Measurements from ENCODE around the gene ANKRD11. TPM values are rescaled to one million over a fixed set of nuclear protein-coding genes. Genes with fewer than 3 reads are reported as not detected.

Gene ANKRD11
- polyA plus RNA-seq, 4 donors: 82.9 to 111 (median 91.2) TPM

- DNase-seq (ENCODE audit: low read depth in 4 of 4, low spot score in 3 of 4): no peak
Measured at GRCh38 chr16:89507214-89507833, 17.0 kb upstream of the ANKRD11 start.

DNA sequence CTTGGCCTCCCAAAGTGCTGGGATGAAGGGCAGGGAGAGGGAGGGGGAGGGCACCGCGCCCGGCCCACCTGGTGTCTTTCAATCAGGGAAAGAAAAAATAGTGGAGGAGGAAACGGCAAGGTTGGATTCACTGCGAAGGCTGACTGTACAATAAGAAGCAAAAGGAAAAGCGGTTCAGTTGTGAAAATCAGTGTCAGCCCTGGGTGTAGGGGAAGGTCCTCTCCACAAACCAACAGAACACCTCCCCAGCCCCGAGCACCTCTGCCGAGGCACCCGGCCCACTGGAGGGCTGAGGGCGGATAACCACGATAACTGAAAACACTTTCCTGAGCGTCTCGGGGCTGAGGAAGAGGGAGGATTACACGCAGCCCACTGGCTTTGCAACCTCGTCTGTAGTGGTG is 16.4 kb upstream of the ANKRD11 start:
- DNase-seq (ENCODE audit: low read depth in 4 of 4, low spot score in 3 of 4): no peak

- DNase-seq (ENCODE audit: low read depth in 4 of 4, low spot score in 3 of 4): no peak
Measured at GRCh38 chr16:89506113-89506504, 15.7 kb upstream of the ANKRD11 start.

- peak in 2 of 4 donors; percentile 76 to 82 for DNase-seq (ENCODE audit: low read depth in 4 of 4, low spot score in 3 of 4)
Measured at GRCh38 chr16:89505204-89506112, 15.1 kb upstream of the ANKRD11 start.

DNA sequence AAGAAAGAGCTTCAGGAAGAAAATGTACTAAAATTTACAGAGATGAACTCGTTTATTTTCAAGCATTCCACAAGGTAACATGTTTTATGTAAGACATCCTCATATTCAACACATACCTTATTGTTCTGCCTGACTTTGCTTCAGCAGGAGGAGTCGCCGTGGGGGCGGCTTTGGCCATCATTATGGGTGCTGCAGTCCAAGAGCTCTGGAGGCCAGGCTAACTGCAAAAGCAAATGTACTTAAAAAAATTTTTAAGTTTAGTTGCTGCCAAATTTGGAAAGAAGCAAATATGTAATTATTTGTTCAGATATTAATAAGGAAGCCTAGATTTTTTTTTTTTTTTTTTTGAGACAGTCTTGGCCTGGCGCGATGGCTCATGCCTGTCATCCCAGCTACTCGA is 13.7 kb upstream of the ANKRD11 start:
- no peak for DNase-seq (ENCODE audit: low read depth in 4 of 4, low spot score in 3 of 4)

DNA sequence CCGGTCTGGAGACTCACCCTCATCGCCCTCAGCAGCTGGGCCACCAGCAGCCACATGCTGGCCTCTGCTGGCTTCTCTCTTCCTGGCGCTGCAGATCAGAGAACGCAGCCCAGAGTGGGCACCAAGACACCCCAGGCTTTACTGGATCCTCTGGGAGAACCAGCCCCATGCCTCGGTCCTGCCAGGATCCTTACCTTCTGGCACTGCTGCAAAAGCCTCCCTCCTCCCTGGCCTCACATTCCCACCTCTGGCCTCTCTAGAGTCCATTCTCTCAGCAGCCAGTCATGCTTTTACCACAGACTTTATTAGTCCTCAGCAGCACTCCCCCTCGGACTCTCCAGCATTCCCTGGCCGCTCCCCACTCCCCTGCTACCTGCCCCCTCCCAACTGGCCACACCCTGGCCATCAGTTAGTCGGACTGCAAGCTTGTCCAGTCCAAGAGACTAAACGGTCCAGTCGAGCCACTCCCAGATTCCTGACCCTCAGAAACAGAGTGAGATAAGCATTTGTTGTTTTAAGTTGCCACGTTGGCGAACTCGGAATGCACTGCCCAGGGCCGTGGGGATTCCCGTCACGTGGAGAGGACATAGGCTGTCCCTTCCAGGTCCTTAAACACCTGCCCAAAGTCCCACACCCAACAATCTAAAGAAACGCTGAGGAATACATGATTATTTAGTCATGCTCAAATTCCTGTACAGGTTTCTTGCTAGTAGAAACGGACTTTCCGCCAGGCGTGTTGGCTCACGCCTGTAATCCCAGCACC is 11.9 kb upstream of the ANKRD11 start:
- DNase-seq (ENCODE audit: low read depth in 4 of 4, low spot score in 3 of 4): no peak

DNA sequence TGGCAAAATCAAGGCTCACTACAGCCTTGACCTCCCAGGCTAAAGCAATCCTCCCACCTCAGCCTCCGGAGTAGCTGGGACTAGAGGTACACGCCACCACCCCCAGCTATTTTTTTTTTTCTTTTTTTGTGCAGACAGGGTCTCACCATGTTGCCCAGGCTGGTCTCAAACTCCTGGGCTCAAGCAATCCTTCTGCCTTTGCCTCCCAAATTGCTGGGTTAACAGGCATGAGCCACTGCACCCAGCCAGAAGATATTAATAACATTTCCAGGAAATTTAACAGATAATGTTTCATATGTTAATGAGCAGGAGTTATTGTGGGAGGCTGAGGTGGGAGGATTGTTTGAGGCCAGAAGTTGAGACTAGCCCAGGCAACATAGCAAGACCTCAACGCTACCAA is 9.4 kb upstream of the ANKRD11 start:
- DNase-seq (ENCODE audit: low read depth in 4 of 4, low spot score in 3 of 4): no peak

GRCh38 chr16:89498839-89499238 is 8.5 kb upstream of the ANKRD11 start:
- no peak for DNase-seq (ENCODE audit: low read depth in 4 of 4, low spot score in 3 of 4)

- no peak for DNase-seq (ENCODE audit: low read depth in 4 of 4, low spot score in 3 of 4)
Measured at GRCh38 chr16:89495121-89495520, 4.8 kb upstream of the ANKRD11 start.

DNA sequence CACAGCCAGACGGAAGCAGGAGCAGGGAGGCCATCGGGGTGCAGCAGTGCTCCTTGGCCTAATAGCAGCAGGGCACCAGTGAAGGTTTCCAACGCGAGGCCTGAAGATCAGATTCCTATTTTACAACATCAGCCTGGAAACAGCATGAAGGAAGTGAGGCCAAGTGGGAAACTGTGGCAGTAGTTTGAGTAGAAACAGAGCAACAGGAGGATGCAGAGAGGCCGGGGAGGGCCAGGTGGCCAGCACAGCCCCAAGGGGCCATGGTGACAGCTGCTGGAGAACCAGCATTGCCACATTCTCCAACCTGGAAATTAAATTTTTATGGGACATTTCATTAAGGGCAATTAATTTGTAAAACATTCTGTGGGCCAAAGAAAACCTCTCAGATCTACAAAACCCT is 3.4 kb upstream of the ANKRD11 start:
- no peak for DNase-seq (ENCODE audit: low read depth in 4 of 4, low spot score in 3 of 4)

DNA sequence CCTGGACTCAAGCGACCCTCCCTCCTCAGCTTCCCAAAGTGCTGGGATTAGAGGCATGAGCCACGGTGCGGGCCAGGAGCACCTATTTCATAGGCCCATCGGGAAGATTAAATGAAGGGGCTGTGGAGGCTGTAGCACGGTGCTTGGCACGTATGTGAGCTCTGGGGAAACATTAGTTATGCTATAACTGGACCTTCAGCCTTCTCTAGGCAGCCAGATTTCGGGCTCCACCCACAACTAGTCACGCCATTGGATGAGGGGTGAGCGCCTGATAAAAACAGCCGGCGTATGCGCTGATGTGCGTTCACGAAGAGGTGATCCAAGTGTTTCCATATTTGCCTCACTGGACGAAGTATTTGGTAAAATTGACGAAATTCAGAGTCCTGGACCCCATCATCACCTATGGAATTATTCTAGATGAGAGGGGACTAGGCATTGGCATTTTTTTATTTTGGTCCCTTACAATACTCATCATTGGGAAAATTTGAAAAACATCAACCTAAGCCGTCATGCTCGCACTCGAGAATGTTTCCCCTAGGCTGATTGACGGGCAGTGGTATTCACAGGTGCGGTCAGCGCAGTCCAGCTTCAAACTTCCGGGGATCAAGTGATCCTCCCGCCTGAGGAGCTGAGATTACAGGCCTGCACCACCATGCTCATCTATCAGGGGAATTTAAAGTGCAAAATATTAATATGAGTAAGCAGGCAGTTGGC is 1.8 kb upstream of the ANKRD11 start:
- no peak for DNase-seq (ENCODE audit: low read depth in 4 of 4, low spot score in 3 of 4)

DNA sequence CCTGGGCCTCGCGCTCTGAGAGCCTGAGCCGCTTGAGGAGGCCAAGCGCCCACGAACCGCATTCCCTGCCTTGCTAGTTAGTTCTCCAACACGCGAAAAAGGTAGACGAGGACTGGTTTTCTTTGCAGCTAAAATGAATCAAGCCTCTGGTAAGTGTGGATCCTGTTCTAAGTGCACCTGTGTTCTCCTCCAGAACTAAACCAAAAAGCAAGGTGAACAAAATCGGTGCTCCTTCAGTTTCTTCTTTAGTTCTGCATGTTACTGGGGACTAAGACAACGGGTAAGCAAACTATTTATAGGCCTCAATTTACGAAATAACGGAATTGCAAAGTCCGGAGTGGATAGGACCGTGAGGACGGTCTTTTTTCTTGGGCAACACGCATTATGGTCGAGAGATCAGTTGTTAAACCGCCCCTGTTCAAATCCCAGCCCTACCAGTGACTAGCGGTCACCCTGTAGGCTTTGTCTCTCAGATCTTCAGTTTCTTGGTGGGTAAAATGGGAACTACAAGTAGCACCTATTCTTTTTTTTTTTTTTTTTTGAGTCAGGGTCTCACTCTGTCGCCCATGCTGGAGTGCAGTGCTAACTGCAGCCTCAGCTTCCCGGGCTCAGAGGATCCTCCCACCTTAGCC is 993 bp upstream of the ANKRD11 start:
- DNase-seq (ENCODE audit: low read depth in 4 of 4, low spot score in 3 of 4): no peak

- DNase-seq (ENCODE audit: low read depth in 4 of 4, low spot score in 3 of 4): no peak
Measured at GRCh38 chr16:89489898-89490438, 393 bp downstream of the ANKRD11 start.

DNA sequence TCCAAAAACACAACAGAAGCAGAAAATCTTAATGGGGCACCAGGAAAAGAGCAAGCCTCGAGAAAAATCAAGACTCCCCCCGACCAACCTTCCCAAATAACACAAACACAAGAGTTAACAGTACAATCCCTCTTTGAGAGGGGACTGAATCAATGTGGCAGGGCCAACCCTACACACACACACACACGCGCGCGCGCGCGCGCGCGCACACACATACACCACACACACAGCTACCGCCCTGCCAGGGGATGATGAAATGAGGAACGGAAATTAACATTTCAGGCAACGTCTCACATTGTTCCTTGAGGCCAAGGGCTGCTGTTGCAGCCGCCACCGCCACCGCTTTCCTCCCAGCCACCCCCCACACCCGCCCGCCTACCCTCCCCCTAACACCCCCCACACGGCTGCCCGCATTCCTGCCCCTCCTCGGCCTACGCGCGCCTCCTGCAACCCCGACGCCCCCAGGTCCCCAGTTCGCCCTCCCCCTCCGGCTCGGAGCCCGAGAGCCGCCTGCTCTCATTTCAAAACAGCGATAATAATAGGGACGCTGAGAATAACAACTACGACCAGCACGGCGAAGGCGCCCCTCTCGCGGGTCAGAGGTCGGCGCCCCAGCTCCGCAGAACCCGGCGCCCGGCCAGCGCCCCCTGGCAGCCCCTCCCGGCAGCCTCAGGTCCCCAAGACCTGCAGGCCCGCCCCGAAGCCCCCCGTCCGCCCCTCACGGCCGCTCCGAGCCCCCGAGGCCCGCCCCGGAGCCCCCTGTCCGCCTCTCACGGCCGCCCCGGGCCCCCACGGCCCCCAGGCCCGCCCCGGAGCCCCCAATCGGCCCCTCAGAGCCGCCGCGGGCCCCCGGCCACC is 1.1 kb downstream of the ANKRD11 start:
- peak in 3 of 4 donors; percentile 73 to 85 (median 81) for DNase-seq (ENCODE audit: low read depth in 4 of 4, low spot score in 3 of 4)

DNA sequence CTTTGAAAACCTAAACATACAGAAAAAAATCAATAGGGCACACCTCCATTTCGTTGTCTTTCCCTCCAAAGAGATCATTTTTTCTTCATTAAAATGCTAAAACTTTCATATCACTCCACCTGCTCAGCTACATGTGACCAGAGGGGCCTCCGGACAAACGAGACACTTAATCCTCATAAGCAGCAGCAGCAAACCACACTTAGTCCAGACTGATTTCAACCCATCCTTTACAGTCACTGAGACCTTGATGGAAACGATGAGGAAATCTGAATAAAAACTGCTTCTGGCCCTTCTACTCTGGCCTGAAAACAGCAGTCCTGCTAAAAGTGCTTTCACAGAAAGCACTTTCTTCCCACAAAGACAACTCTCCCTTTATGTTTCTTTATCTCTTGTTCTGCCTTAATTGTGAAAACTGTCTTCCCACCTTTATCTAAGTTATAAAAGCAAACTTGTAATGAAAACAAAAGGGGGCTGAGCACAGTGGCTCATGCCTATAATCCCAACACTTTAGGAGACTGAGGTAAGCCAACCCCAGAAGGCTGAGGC is 4.6 kb downstream of the ANKRD11 start:
- DNase-seq (ENCODE audit: low read depth in 4 of 4, low spot score in 3 of 4): no peak

DNA sequence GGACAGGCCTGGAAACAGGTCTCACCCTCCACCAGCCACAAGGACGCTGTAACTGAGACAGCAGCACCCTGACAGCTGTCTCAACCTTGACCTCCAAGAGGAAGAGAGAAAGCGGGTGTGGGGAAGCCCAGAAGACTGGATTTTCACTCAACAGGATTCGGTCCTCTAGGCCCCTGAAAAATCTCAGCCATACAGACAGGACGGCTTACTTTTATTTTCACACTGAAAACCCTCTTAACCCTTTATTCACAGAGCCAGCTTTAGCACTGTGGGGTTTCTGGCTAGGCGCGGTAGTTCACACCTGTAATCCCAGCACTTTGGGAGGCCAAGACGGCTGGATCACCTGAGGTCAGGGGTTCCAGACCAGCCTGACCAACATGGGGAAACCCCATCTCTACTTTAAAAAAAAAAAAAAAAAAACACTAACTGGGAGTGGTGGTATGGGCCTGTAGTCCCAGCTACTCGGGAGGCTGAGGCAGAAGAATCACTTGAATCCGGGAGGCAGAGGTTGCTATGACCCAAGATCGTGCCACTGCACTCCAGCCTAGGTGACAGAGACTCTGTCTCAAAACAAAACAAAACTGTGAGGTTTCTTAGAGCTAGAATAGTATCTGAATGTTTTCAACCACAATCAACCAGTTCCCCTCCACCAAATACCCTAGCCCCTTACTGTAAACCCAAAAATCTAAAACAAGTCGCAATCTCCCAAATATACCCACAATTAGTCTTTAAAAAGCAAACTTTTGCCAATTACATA is 5.3 kb downstream of the ANKRD11 start:
- no peak for DNase-seq (ENCODE audit: low read depth in 4 of 4, low spot score in 3 of 4)

GRCh38 chr16:89484041-89484501 is 6.3 kb downstream of the ANKRD11 start:
- no peak for DNase-seq (ENCODE audit: low read depth in 4 of 4, low spot score in 3 of 4)

- DNase-seq (ENCODE audit: low read depth in 4 of 4, low spot score in 3 of 4): no peak
Measured at GRCh38 chr16:89482817-89483205, 7.5 kb downstream of the ANKRD11 start.

Measured in left renal pelvis (tissue), 4 donors.